GM12878 (cell line): ENCODE measurements around the gene NYAP1. TPM values are rescaled to one million over a fixed set of nuclear protein-coding genes. Genes with fewer than 3 reads are reported as not detected.
A peak's percentile ranks its signal among the peaks of the same experiment; 100 is the strongest.

Source experiments
- ATAC-seq: fragments of 200-7000 bp; cut with Tn5 transposase; 3 replicates; pipeline ENCODE4 v1.9.1; 2020; ENCODE audit warnings: mild to moderate bottlenecking, moderate library complexity
- BruUV-seq: library from RNA; stranded (reverse); fragments of 400-500 nt; replicated peaks from 2 replicates; lab custom pipeline; 2021; lab: Mats Ljungman, UMichigan
- CTCF ChIA-PET: fragments of 300-600 bp; sonication (Branson Sonifier 250); formaldehyde crosslinking; extraction: SDS; loops from one replicate; lab custom pipeline; 2021; ENCODE audit warnings: inconsistent platforms; lab: Yijun Ruan, JAX
- POLR2A ChIA-PET: fragments of 350-600 bp; formaldehyde crosslinking; extraction: SDS; loops from one replicate; lab custom pipeline; 2021; ENCODE audit warnings: inconsistent platforms; lab: Charles Lee
- RAD21 ChIA-PET: fragments of 300-600 bp; sonication (Branson Sonifier 250); formaldehyde crosslinking; loops from one replicate; lab custom pipeline; 2023; ENCODE audit warnings: antibody characterized with exemption; ENCODE audit not compliant: unreplicated experiment; lab: Charles Lee
- SMC1A ChIA-PET: fragments of 300-600 bp; sonication (Branson Sonifier 250); formaldehyde crosslinking; loops from one replicate; lab custom pipeline; 2023; ENCODE audit not compliant: unreplicated experiment, uncharacterized antibody; lab: Charles Lee
- DNase-seq: peaks from one replicate; pipeline ENCODE4 v3.0.0-alpha.2; 2011; ENCODE audit warnings: low read depth, low spot score
- FAIRE-seq: peaks from 3 replicates; lab custom pipeline; 2011; peaks lifted over from hg19 to GRCh38; lab: Jason Lieb, UNC
- H2AFZ ChIP-seq: 2 replicates; pipeline ENCODE4 v1.6.0; 2011; ENCODE audit warnings: low read depth, low read length, control low read depth; ENCODE audit not compliant: control insufficient read depth
- H3K27ac ChIP-seq: 2 replicates; pipeline ENCODE4 v1.5.1; 2011; ENCODE audit warnings: control low read depth; ENCODE audit not compliant: control insufficient read depth, insufficient read depth
- H3K27me3 ChIP-seq, 2 experiments: replicated peaks in 1 of 2; 2 replicates each; pipeline versions ENCODE4 v1.6.0 to v1.6.1; 2011; ENCODE audit warnings: low read length in 1 of 2; ENCODE audit not compliant: control insufficient read depth in 2 of 2, insufficient read depth in 2 of 2
- H3K36me3 ChIP-seq, 2 experiments: 2 replicates each; pipeline ENCODE4 v1.5.1; 2011; ENCODE audit warnings: low read length in 1 of 2; ENCODE audit not compliant: control insufficient read depth in 2 of 2, insufficient read depth in 2 of 2
- H3K4me1 ChIP-seq: 2 replicates; pipeline ENCODE4 v1.6.1; 2011; ENCODE audit warnings: mild to moderate bottlenecking, low read length, moderate library complexity, mixed read lengths; ENCODE audit not compliant: control insufficient read depth, insufficient read depth
- H3K4me2 ChIP-seq: 2 replicates; pipeline ENCODE4 v1.6.0; 2011; ENCODE audit warnings: control low read depth; ENCODE audit not compliant: control insufficient read depth, insufficient read depth
- H3K4me3 ChIP-seq: fragments of 200-600 bp; sonication (generic); 2 replicates; pipeline ENCODE4 v1.5.1; 2016
- H3K79me2 ChIP-seq: 2 replicates; pipeline ENCODE4 v1.6.0; 2011; ENCODE audit warnings: low read length; ENCODE audit not compliant: control insufficient read depth, insufficient read depth
- H3K9ac ChIP-seq: 2 replicates; pipeline ENCODE4 v1.8.0; 2011; ENCODE audit warnings: low read length, control low read depth, mixed read lengths; ENCODE audit not compliant: control insufficient read depth, insufficient read depth
- H3K9me3 ChIP-seq: replicated peaks from 3 replicates; pipeline ENCODE4 v1.5.1; 2011; ENCODE audit warnings: mild to moderate bottlenecking, low read length; ENCODE audit not compliant: control insufficient read depth, insufficient read depth
- H4K20me1 ChIP-seq: 2 replicates; pipeline ENCODE4 v1.6.0; 2011; ENCODE audit not compliant: control insufficient read depth, insufficient read depth
- HCFC1 ChIP-seq: fragments of 150-350 bp; IDR thresholded peaks from 2 replicates; pipeline ENCODE4 v1.6.1; 2014; ENCODE audit warnings: low read length
- HDAC2 ChIP-seq: fragments of 200-600 bp; sonication (generic); IDR thresholded peaks from 2 replicates; pipeline ENCODE4 v1.6.1; 2017
- SIX5 ChIP-seq: IDR thresholded peaks from 2 replicates; pipeline ENCODE4 v1.6.1; 2011; ENCODE audit warnings: mild to moderate bottlenecking, low read depth, low read length, moderate library complexity; ENCODE audit not compliant: severe bottlenecking
- ZSCAN29 ChIP-seq: fragments of 450-650 bp; IDR thresholded peaks from 2 replicates; pipeline ENCODE4 v1.6.1; 2017; ENCODE audit warnings: mild to moderate bottlenecking, moderate library complexity
- WGBS: methylation state at CpG from one replicate; pipeline ENCODE4 v1.1.6; 2016; ENCODE audit warnings: low lambda C conversion rate; ENCODE audit not compliant: insufficient replicate concordance, insufficient coverage; ENCODE audit errors: missing lambda C conversion rate; 5-methylcytosine and 5-hydroxymethylcytosine counted together
- in situ Hi-C: fragments of 300-500 bp; cut with MboI; formaldehyde crosslinking; loops from 9 replicates; pipeline ENCODE4 v1.14.3; 2018; ENCODE audit warnings: mixed read lengths
- intact Hi-C: fragments of 100-400 bp; cut with micrococcal nuclease; formaldehyde crosslinking; loops from one replicate; pipeline ENCODE4 v1.14.2; 2022; ENCODE audit not compliant: unreplicated experiment
- polyA plus RNA-seq, 11 experiments: library from polyadenylated mRNA; depleted of rRNA in 4 of 11; unstranded in 6 of 11; stranded (reverse) in 5 of 11; fragments of >200 nt; fragmentation: Nextera tagmentation in 4 of 11; fragmentation: Illumina TruSeq in 1 of 11; extraction: Ambion mirVana in 4 of 11; extraction: Trizol in 1 of 11; gene quantifications; 1 replicate in 1 of 11; 2 replicates in 10 of 11; pipeline versions ENCODE4 v1.2.1 to v1.2.3, GENCODE V29; 2011 to 2016; ENCODE audit warnings: inconsistent platforms in 2 of 11, missing spikeins in 2 of 11, low read depth in 1 of 11
- total RNA-seq, 4 experiments: library from RNA; depleted of rRNA in 3 of 4; stranded (reverse); fragments of >200 nt in 3 of 4; fragmentation: Illumina TruSeq in 1 of 4; extraction: Trizol in 1 of 4; gene quantifications; 2 replicates each; pipeline versions ENCODE4 v1.2.1 to v1.2.3, GENCODE V29; 2013 to 2021
- TF ChIP-seq, protein P1 (sequence below): fragments of 450-650 bp; IDR thresholded peaks from 2 replicates; pipeline ENCODE4 v1.6.1; 2018; ENCODE audit warnings: mild to moderate bottlenecking, low read depth, moderate library complexity; ENCODE audit not compliant: partially characterized antibody
- TF ChIP-seq, protein P2 (sequence below): fragments of 450-650 bp; IDR thresholded peaks from 2 replicates; pipeline ENCODE4 v1.6.1; 2016; ENCODE audit warnings: mild to moderate bottlenecking

The NYAP1 gene
- total and polyA plus RNA-seq, 10 of the 15 experiments (the other 5 are each of a cell fraction or from before 2014, with no cell fraction given) = 0.04 to 0.28 (median 0.11) TPM; not detected in 6

- in situ Hi-C loops = no loop called here
- Histone ChIP-seq H3K4me3 (peak overlapping the region; percentile 85), H3K36me3 (peaks cover 0 to 4% of the 10 kb centered on the region in 2 experiments; a peak in 1 of 4 replicates), H3K79me2 (peaks cover 56% of the 10 kb centered on the region), H3K9ac (peak overlapping the region; percentile 76), H3K27ac (peak overlapping the region; percentile 67), H4K20me1 (no peaks in the 10 kb centered on the region), H3K27me3 (no peaks in the 10 kb centered on the region), H3K4me1 (peaks cover 28% of the 10 kb centered on the region), H3K4me2 (peak overlapping the region; percentile 90)
- no peak for FAIRE-seq
- ChIA-PET SMC1A (interaction anchor here (0.6 to 6.0 kb wide), 5 partner anchors 9 to 313 kb away, joined by 3 to 16 read pairs (median 5); partner anchors contain the start of gene TSC22D4), POLR2A (interaction anchor here (0.6 to 5.7 kb wide), 6 partner anchors 9 to 651 kb away, joined by 3 to 28 read pairs (median 5); partner anchors contain the start of genes FBXO24 and LRCH4), RAD21 (interaction anchor here (1.6 to 11.5 kb wide), 2 partner anchors 20 to 46 kb away, joined by 5 to 90 read pairs; partner anchors contain the start of genes FBXO24 and LRCH4)
- 19% methylated on average over 6 of the region's 6 CpGs for WGBS
- intact Hi-C loops = loop anchor here (10.0 kb wide), 1 partner anchor 175 kb away; no protein-coding TSS in a partner anchor
- TF ChIP-seq, protein P1, sequence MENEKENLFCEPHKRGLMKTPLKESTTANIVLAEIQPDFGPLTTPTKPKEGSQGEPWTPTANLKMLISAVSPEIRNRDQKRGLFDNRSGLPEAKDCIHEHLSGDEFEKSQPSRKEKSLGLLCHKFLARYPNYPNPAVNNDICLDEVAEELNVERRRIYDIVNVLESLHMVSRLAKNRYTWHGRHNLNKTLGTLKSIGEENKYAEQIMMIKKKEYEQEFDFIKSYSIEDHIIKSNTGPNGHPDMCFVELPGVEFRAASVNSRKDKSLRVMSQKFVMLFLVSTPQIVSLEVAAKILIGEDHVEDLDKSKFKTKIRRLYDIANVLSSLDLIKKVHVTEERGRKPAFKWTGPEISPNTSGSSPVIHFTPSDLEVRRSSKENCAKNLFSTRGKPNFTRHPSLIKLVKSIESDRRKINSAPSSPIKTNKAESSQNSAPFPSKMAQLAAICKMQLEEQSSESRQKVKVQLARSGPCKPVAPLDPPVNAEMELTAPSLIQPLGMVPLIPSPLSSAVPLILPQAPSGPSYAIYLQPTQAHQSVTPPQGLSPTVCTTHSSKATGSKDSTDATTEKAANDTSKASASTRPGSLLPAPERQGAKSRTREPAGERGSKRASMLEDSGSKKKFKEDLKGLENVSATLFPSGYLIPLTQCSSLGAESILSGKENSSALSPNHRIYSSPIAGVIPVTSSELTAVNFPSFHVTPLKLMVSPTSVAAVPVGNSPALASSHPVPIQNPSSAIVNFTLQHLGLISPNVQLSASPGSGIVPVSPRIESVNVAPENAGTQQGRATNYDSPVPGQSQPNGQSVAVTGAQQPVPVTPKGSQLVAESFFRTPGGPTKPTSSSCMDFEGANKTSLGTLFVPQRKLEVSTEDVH = no peak
- TF ChIP-seq HDAC2 = no peak
- no peak for TF ChIP-seq HCFC1
- no peak for TF ChIP-seq ZSCAN29
- TF ChIP-seq, protein P2, sequence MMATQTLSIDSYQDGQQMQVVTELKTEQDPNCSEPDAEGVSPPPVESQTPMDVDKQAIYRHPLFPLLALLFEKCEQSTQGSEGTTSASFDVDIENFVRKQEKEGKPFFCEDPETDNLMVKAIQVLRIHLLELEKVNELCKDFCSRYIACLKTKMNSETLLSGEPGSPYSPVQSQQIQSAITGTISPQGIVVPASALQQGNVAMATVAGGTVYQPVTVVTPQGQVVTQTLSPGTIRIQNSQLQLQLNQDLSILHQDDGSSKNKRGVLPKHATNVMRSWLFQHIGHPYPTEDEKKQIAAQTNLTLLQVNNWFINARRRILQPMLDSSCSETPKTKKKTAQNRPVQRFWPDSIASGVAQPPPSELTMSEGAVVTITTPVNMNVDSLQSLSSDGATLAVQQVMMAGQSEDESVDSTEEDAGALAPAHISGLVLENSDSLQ = 0 out of 2 replicates have a peak, but pooled peaks have one; percentile 26
- peak; percentile 6 for TF ChIP-seq SIX5
- TF ChIP-seq, all 136 proteins: peak for 2
- no peak overlapping the region for H2AFZ ChIP-seq
- H3K9me3 ChIP-seq = no peaks in the 10 kb centered on the region
- DNase-seq = no peak
- TSS peak; percentile 47 for BruUV-seq
- no peak for ATAC-seq
- CTCF ChIA-PET = interaction anchor here (1.1 kb wide), 1 partner anchor 72 kb away, joined by 3 read pairs; the partner anchor contains the start of gene MOSPD3
Measured at GRCh38 chr7:100540073-100540723, 56.5 kb downstream of the NYAP1 start.
